Iris pigment epithelial cell (primary cell): ENCODE results near the gene BRPF1.
A peak's percentile ranks its signal among the peaks of the same experiment; 100 is the strongest.

Source experiments
- DNase-seq: peaks from one replicate; pipeline ENCODE4 v3.0.0-alpha.2; 2011; ENCODE audit warnings: low read depth

Gene BRPF1

DNA sequence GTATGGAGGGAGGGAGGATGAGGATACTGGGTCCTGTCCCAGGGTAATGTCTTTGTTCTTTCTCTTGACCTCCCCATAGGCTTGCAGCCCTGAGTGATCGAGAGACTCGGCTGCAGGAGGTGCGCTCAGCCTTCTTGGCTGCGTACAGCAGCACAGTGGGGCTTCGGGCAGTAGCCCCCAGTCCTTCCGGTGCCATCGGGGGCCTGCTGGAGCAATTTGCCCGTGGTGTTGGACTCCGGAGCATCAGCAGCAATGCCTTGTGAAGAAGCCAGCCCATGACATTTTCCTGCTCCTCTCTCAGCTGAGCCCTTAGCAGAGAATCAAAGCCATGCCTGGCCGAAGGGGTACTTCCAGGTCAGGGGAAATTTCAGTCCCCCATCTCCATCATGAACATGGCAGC, 29.8 kb upstream of the BRPF1 start:
- DNase-seq: no peak

- DNase-seq: no peak
Observed at GRCh38 chr3:9703240-9703639, 28.3 kb upstream of the BRPF1 start.

DNA sequence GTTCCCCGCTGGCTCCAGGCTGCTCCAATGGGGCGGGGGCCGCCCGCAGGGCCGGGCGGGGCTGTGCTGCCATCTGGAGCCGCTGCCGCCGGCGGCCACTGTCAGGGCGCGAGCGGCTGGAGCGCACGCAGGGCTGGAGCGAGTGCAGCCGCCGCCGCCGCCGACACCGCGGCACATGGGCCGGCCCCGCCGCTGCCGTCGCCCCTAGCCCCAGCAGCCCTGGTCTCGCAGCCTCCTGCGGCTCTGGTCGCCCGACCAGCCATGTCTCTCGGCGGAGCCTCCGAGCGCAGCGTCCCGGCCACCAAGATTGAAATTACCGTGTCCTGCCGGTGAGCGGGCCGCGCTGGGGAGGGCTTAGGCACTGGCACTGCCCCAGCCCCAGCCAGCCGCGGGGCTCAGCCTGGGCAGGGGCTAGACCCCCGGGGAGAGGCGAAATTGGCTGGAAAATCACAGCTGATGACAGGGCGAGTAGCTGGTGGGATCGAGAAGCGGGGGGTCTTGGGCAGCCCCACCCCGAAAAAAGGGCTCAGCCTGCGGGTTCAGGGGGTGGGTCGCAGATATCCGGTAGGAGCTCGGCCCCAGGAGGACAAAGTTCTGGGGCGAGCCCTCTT, 27.7 kb upstream of the BRPF1 start, which contains the start of gene CPNE9:
Gene CPNE9, plus strand, starts transcription at position 98 of the 611 bp plus-strand sequence. Its CDS starts 164 bp downstream, at position 262.
- DNase-seq: no peak

- peak; percentile 20 for DNase-seq
Observed at GRCh38 chr3:9704347-9705322, 26.9 kb upstream of the BRPF1 start.

GRCh38 chr3:9710174-9710739, 21.3 kb upstream of the BRPF1 start:
- no peak for DNase-seq

- no peak for DNase-seq
Observed at GRCh38 chr3:9712415-9712814, 19.1 kb upstream of the BRPF1 start.

GRCh38 chr3:9713142-9713541, 18.4 kb upstream of the BRPF1 start:
- no peak for DNase-seq

DNA sequence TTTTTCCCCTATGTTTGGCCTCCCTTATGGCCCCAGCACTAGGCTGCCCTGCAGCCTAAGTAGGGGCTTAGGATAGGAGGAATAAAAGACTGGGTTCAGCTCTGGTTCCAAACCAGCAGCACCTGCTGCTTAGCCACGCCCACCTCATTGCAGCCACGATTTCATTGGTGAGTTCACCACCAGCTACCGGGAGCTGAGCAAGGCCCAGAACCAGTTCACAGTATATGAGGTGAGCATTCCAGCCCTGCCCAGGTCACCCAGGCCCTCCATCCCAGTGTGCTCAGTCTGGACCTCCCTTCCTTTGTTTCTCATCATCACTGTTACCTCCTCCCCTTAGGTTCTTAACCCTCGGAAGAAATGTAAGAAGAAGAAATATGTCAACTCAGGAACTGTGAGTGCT, 16.4 kb upstream of the BRPF1 start:
- DNase-seq: no peak

DNA sequence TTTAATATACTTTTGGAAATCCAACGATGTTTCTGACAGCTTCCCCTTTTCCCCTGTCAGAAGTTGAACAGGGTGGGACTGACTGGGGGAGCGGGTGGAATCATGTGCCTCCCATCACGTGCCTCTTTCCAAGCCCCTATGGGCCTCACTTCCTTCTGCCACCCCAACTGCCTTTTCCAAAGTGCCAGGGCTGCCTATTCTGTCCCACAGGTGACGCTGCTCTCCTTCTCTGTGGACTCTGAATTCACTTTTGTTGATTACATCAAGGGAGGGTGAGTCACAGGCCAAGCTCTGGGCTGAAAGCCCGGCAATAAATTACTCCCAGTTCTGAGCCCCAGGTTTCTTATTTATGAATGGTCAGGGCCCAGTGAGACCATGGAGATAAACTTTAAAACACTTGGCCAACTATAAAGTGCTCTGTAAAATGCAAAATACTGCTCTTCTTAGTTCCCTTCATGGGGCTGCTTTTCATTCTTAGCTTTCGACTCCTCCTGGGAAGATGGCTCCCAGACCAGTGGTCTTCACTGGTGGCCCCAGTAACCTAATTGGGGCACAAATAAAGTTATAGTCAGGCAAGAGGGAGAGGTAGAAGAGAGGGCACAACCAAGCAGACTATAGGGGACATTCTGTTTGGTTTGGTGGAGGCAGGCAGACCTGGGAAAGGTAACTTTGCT, 15.6 kb upstream of the BRPF1 start:
- peak; percentile 90 for DNase-seq

DNA sequence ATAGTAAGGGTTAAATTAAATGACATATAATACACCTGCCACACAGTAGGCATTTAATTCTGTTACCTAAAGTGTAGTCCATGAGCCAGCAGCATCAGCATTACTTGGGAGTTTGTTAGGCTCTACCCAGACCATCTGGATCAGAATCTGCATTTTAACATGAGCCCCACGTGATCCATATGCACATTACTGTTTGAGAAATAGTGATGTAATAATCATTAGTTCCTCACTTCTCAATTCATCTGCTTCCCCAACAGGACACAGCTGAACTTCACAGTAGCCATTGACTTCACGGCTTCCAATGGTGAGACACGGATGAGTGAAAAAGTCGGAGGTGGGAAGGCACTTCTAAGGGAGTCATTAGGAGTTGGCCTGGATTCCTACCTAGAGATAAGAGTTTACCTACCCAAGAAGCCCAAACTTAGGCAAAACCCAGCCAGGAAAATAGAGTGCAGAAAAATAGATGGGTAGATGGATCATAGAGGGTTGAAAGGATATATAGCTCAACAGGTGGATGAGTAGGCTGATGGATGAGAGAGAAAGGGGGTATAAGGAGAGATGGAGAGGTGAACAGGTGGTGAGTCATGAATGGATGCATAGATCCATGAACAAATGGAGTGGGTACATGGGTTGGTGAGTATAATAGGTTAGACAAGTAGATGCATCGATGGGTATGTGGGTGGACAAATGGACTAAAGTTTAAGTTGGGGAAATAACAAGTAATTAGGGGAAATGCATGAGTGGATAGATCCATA, 14.6 kb upstream of the BRPF1 start:
- no peak for DNase-seq

DNA sequence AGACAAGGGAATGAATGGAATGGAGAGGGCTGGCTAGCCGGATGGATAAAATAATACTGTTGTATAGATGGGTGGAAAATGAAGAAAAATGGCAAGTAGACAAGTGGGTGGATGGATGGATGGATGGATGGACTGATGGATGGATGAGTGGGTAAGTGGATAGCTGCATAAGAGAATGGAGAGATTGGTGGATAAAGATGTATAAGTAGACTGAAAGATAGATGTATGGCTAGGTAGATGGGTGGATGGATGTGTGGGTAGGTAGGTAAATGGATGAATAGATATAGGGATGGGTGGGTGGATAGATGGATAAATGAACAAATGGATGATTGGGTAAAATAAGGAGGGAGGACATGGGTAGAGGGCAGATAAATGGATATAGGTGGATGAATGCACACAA, 14.0 kb upstream of the BRPF1 start:
- no peak for DNase-seq

DNA sequence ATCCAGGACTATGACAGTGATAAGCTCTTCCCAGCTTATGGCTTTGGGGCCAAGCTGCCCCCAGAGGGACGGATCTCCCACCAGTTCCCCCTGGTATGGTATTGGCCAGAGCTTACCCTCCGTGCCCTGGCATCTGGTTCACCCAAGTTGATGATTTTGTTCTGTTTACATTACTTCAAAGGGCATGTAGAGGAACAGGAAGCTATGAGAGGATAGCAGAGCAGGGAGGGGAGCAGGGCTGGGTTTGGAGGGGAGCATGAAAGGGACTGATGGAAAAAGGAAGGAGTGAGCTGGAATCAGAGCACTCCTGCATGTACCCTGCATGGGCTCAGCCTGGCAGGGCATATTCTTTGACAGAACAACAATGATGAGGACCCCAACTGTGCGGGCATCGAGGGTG, 13.4 kb upstream of the BRPF1 start:
- DNase-seq: no peak

DNA sequence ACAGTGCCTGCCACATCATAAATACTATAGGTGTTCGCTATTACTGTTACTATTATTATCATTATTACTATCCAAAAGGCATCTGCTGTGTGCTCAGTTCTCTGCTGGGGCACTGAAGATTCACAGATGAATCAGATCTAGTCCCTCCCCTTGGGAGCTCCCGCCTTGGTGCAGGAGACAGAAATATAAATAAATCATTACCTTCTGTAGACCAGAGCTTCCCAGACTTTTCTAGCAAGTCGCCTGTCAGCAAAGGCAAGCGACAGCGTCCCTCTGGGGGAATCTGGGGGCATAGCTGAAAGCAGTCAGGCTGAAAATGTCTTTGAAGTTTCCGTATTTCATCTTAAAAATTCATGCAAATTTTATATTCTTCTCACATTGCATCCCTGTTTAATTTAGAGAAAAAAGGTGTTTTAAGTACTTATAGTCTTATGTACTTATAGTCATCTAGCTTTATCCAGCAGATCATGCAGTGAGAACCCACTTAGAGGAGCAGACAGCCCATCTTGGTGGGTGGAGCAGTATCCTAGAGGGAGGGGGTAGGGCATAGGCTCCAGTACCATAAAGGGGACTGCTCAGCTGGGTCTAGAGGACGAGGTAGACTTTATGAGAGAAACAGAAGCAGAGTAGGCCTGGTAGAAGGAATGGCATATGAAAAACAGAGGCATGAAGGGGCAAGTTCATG, 10.4 kb upstream of the BRPF1 start:
- DNase-seq: peak; percentile 32

DNA sequence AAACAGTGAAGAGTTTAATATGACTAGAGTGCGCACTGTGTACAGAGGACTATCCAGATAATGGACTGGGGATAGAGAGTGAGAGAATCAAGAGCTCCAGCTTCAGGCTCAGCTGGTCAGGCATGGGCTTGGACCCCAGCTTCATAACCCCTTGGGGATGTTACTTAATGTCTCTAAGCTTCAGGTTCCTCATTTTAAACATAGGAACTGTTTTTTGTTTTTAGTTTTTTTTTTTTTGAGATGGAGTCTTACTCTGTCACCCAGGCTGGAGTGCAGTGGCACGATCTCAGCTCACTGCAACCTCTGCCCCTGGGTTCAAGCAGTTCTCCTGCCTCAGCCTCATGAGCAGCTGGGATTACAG, 9.9 kb upstream of the BRPF1 start:
- no peak for DNase-seq

DNA sequence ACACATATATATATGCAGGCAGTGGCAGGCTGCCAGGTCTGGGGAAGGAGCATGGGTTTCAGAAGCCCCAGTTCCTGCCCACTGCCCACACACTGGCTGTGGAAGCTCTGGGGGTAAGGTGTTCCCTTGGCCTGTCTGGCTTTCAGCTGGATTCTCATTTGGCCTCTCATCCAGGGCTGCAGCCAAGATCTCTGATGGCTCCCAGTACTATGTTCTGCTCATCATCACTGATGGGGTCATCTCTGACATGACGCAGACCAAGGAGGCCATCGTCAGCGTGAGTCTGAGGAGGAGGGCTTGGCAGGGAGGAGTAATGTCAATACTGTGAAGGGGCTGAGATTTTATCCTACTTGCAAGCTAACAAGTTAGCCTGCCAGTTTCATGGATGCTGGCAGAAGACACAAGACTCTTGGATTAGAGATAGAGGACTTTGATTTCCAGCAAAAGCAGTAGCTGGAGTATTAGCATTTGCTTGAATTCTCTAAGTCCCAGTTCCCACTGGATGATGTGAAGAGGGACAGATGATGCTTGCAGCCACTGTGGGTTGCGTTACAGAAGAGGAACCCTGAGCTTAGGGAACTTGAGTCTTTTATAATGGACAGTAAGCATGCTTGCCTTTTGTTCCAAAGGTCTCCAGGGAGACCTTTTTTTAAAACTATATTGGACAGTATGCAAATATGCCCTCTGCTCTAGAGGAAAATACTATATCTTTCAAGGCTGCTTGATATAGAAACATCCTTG, 5.6 kb upstream of the BRPF1 start:
- no peak for DNase-seq

DNA sequence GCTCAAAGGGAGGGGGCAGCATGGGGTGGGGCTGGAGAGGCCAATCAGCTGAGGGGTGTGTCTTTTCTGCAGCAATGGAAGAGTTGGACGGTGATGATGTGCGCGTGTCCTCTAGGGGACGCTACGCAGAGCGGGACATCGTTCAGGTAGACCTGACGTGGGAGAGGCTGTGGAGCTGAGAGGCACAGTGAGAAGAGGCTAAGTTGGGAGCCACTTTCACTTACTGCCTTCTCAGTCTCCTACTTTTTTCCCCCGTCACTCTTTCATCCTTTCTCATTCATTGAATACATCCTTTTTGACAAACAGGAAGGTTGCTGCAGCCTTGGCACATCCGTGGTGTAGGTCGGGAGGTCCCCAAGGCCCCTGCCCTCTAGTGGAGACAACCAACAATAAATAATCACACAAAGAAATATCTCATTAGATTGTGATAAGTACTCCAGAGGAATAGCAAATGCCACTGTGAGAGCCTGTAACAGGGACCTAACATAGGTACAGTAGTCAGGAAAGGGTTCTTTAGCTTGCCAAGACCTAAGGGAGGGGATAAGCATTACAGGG, 4.4 kb upstream of the BRPF1 start:
- DNase-seq: no peak

DNA sequence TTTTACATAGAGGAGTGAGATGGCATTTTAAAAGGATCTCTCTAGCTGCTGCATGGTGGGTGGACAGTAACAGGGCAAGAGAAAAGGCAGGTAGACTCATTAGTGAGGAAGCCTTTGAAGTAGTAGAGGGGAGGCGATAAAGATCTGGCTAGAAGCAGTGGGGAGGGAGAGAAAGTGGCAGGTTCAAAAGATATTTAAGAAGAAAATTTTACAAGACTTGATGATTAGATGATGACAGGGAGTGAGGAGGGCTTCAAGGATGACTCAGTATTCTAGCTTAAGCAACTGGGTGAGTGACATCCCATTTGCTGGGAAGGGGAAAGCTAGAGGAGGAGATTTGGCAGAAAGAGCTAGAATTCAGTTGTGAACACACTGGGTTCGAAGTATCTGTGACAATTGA, 3.8 kb upstream of the BRPF1 start:
- DNase-seq: peak; percentile 81

DNA sequence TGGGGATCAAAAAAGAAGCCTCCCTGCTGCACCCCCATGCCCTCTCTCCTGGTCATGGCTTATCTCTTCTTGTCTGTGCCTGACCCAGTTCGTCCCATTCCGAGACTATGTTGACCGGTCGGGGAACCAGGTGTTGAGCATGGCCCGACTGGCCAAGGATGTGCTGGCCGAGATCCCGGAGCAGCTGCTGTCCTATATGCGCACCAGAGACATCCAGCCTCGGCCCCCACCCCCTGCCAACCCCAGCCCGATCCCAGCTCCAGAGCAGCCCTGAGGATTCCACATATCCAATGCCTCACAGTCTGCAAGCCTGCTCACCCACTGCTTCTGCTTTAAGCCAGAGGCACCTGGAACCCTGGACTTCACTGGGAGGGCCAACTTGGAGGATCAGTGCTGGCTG, 2.1 kb upstream of the BRPF1 start:
- no peak for DNase-seq

DNA sequence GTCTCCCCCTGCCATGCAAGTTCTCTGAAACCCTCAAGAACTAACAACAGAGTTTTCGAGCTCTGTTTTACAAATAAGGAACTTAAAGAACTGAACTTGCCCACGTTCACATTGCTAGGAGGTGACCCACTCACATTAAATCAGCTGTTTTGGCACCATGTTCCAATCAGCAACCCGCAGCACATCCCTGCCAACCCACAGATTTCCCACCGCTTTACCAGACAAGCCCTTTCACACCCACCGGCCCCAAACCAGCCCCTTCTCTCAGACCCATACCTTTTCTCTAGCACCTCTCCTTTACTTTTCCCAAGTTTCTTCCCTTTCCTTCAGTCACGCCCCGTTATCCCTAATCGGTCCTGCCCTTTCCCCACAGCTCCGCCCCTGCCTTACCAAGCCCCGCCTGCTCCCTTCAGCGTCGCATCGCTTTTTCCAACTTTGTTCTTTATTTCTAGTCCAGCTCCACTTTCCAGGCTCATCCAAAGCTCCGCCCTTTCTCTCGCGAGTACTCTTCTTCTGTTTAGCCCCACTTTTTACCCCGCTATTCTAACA, 804 bp upstream of the BRPF1 start:
- peak; percentile 65 for DNase-seq
